ENCODE results near the gene CNNM3.

DNA sequence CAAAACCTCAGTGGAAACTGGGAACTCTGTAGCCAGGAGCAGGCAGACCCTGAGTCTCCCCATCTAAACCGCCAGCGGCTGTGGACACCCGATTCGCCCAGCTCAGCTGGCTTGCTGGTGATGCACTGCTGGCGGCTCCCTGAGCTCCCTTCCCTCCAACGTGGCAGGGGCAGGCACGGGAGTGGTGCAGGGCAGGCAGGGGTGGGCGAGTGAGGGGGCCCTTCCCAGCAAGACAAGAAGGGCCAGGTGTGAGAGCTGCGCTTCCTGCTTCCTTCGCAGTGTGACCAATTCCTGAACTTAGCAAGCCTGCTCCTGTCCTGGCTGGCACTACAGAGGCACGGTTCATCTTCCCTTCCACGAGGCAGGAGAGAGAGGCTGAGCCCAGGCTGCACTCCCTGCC lies 66.2 kb downstream of the CNNM3 start:
- TF ChIP-seq CTCF (IDR thresholded peaks at IDR 0.05): no peak
- peak; percentile 35 for TF ChIP-seq POLR2AphosphoS5 (IDR thresholded peaks at IDR 0.05)

Measured in prostate gland (tissue), 2 donors.